Measurements from ENCODE around the gene OR1N2.
A peak's percentile ranks its signal among the peaks of the same experiment; 100 is the strongest.
"Not testable (repeated sequence)": the region's sequence is repeated elsewhere in the genome, so short reads cannot be mapped to it uniquely, and the experiment has no call there.

OR1N2 gene

GRCh38 chr9:122552812-122553211 is at the start of gene OR1N2:
TSS of gene OR1N2 (plus strand) at chr9:122553112. CDS start at chr9:122553212, 100 bp downstream.
- DNase-seq = no peak

GRCh38 chr9:122506964-122507363 is 45.9 kb upstream of the OR1N2 start:
- no peak for DNase-seq

- DNase-seq = no peak
Measured at GRCh38 chr9:122510502-122510901, 42.4 kb upstream of the OR1N2 start, which contains the start of gene OR1J2. TSS of gene OR1J2 (plus strand) at chr9:122510802. CDS start at chr9:122510802, 0 bp downstream.

- no peak for DNase-seq
Measured at GRCh38 chr9:122518226-122518625, 34.7 kb upstream of the OR1N2 start.

- no peak for DNase-seq
Measured at GRCh38 chr9:122518841-122519240, 34.1 kb upstream of the OR1N2 start, which contains the start of gene OR1J4. TSS of gene OR1J4 (plus strand) at chr9:122519141. CDS start at chr9:122519141, 0 bp downstream.

GRCh38 chr9:122519376-122519775 is 33.5 kb upstream of the OR1N2 start:
- no peak for DNase-seq

- DNase-seq = no peak
Measured at GRCh38 chr9:122526602-122527001, 26.3 kb upstream of the OR1N2 start.

GRCh38 chr9:122527193-122527592 is 25.7 kb upstream of the OR1N2 start, which contains the start of gene OR1N1:
TSS of gene OR1N1 (minus strand) at chr9:122527293. CDS start at chr9:122527293, 0 bp downstream.
- DNase-seq = no peak

- DNase-seq = not testable (repeated sequence)
Measured at GRCh38 chr9:122531157-122531556, 21.8 kb upstream of the OR1N2 start.

- no peak for DNase-seq
Measured at GRCh38 chr9:122536134-122536533, 16.8 kb upstream of the OR1N2 start.

GRCh38 chr9:122537066-122537465 is 15.8 kb upstream of the OR1N2 start:
- DNase-seq = not testable (repeated sequence)

GRCh38 chr9:122538757-122539156 is 14.2 kb upstream of the OR1N2 start:
- DNase-seq = no peak

GRCh38 chr9:122546196-122546595 is 6.7 kb upstream of the OR1N2 start:
- no peak for DNase-seq

GRCh38 chr9:122551371-122551770 is 1.5 kb upstream of the OR1N2 start:
- peak; percentile 5 for DNase-seq

GRCh38 chr9:122561446-122561845 is 8.5 kb downstream of the OR1N2 start:
- DNase-seq = no peak

- DNase-seq = no peak
Measured at GRCh38 chr9:122562134-122562760, 9.3 kb downstream of the OR1N2 start.

GRCh38 chr9:122567901-122568300 is 15.0 kb downstream of the OR1N2 start:
- DNase-seq = no peak

- no peak for DNase-seq
Measured at GRCh38 chr9:122572456-122572855, 19.5 kb downstream of the OR1N2 start.

GRCh38 chr9:122579874-122580273 is 27.0 kb downstream of the OR1N2 start:
- DNase-seq = no peak

- DNase-seq = no peak
Measured at GRCh38 chr9:122580360-122580759, 27.4 kb downstream of the OR1N2 start.

- not testable (repeated sequence) for DNase-seq
Measured at GRCh38 chr9:122583284-122583683, 30.4 kb downstream of the OR1N2 start, which contains the start of gene OR1L8. TSS of gene OR1L8 (minus strand) at chr9:122583384. CDS start at chr9:122568477, 14,907 bp downstream.
